ENCODE results near the gene RAI1. TPM values are rescaled to one million over a fixed set of nuclear protein-coding genes. Genes with fewer than 3 reads are reported as not detected.
A peak's percentile ranks its signal among the peaks of the same experiment; 100 is the strongest.

RAI1 gene
- total and polyA plus RNA-seq, 2 of the 13 experiments (the other 11 are each of a cell fraction or from before 2014, with no cell fraction given): 3.4 to 5.2 TPM

- TF ChIP-seq HMGXB3 (CRISPR knock-in tag; IDR thresholded peaks at IDR 0.05; ENCODE audit: borderline replicate concordance) (no peak), ZNF841 (CRISPR knock-in tag; IDR thresholded peaks at IDR 0.05; ENCODE audit: borderline replicate concordance) (no peak), STAT6 (CRISPR knock-in tag; IDR thresholded peaks at IDR 0.05; ENCODE audit: borderline replicate concordance) (no peak), ZNF691 (CRISPR knock-in tag; IDR thresholded peaks at IDR 0.05; ENCODE audit: borderline replicate concordance, low read depth) (peak; percentile 0; the same call in 1 of the 2 replicates), ZMAT5 (CRISPR knock-in tag; IDR thresholded peaks at IDR 0.05; ENCODE audit: borderline replicate concordance, low read depth) (no peak), ATAD3A (CRISPR knock-in tag; IDR thresholded peaks at IDR 0.05) (no peak), REPIN1 (CRISPR knock-in tag; IDR thresholded peaks at IDR 0.05; ENCODE audit: borderline replicate concordance, low read depth) (peak; percentile 60; the same call in 1 of the 2 replicates), FUBP1 (CRISPR knock-in tag; IDR thresholded peaks at IDR 0.05; ENCODE audit: borderline replicate concordance) (no peak), SP5 (CRISPR knock-in tag; IDR thresholded peaks at IDR 0.05; ENCODE audit: borderline replicate concordance, low read depth) (no peak), ZNF609 (CRISPR knock-in tag; IDR thresholded peaks at IDR 0.05; ENCODE audit: borderline replicate concordance) (peak; percentile 42; the same call in 1 of the 2 replicates)
Observed at GRCh38 chr17:17693253-17694168, 12.3 kb downstream of the RAI1 start (continued).

Data from HepG2 (cell line).